Measurements from ENCODE around the gene HDAC11. TPM values are rescaled to one million over a fixed set of nuclear protein-coding genes. Genes with fewer than 3 reads are reported as not detected.
A peak's percentile ranks its signal among the peaks of the same experiment; 100 is the strongest.

The HDAC11 gene
- total RNA-seq, 1 donor from 2014 or later, result 15.2 TPM

DNA sequence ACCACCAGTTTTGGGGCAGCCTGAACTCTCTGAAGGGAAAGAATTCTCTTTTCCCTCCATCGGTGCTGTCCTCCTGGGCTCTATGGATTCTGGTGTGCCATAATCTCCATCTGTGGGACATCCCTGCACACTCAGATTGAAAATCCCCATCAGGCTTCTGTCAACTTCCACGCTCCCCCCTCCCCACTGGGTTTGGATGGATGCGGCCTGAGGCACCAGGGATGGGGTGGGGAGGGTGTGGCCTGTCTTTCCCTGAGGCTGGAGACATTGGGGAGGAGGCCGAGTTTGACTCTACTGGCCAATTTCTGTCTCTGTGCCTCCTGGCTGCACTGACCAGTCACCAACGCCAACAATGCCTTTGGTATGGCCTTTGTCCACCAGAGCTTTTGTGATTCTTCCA lies 52.5 kb downstream of the HDAC11 start:
- Mint-ChIP-seq H3K36me3 (ENCODE audit: low read depth) (no peaks in the 10 kb centered on the region), H3K9me3 (ENCODE audit: low read depth) (peaks cover 7% of the 10 kb centered on the region), H3K4me1 (ENCODE audit: low read depth) (peaks cover 49% of the 10 kb centered on the region), H3K4me3 (ENCODE audit: unreplicated experiment) (no peak overlapping the region), H3K27me3 (ENCODE audit: low read depth) (no peaks in the 10 kb centered on the region), H3K27ac (ENCODE audit: unreplicated experiment) (no peak overlapping the region)
- TF ChIP-seq, protein P1, sequence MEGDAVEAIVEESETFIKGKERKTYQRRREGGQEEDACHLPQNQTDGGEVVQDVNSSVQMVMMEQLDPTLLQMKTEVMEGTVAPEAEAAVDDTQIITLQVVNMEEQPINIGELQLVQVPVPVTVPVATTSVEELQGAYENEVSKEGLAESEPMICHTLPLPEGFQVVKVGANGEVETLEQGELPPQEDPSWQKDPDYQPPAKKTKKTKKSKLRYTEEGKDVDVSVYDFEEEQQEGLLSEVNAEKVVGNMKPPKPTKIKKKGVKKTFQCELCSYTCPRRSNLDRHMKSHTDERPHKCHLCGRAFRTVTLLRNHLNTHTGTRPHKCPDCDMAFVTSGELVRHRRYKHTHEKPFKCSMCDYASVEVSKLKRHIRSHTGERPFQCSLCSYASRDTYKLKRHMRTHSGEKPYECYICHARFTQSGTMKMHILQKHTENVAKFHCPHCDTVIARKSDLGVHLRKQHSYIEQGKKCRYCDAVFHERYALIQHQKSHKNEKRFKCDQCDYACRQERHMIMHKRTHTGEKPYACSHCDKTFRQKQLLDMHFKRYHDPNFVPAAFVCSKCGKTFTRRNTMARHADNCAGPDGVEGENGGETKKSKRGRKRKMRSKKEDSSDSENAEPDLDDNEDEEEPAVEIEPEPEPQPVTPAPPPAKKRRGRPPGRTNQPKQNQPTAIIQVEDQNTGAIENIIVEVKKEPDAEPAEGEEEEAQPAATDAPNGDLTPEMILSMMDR (IDR thresholded peaks at IDR 0.05), result no peak
- no peak for DNase-seq (ENCODE audit: low spot score)

DNA sequence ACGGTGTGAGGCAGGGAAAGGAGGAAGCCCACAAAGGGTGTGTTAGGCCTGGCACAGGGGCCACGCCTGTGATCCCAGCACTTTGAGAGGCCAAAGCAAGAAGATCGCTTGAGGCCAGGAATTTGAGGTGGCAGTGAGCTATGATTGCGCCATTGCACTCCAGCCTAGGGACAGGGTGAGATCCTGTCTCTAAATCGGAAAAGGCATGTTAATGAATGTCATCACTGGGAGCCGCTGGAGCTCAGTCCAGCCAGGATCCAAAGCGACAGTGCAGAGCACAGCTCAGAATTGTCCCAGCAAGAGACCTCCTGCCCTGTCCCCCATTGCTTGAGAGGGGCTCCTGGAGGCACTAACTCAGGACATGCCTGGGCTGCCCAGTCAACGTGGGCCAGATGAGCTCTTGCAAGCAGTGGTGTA lies 53.8 kb downstream of the HDAC11 start:
- peaks cover 51% of the 10 kb centered on the region for H3K4me1 Mint-ChIP-seq (ENCODE audit: low read depth)
- H3K4me3 Mint-ChIP-seq (ENCODE audit: unreplicated experiment), result no peak overlapping the region
- TF ChIP-seq, protein P1 (IDR thresholded peaks at IDR 0.05), result no peak
- DNase-seq (ENCODE audit: low spot score), result peak; percentile 58
- no peaks in the 10 kb centered on the region for H3K36me3 Mint-ChIP-seq (ENCODE audit: low read depth)
- H3K27me3 Mint-ChIP-seq (ENCODE audit: low read depth), result no peaks in the 10 kb centered on the region
- H3K27ac Mint-ChIP-seq (ENCODE audit: unreplicated experiment), result no peak overlapping the region
- H3K9me3 Mint-ChIP-seq (ENCODE audit: low read depth), result peaks cover 7% of the 10 kb centered on the region

DNA sequence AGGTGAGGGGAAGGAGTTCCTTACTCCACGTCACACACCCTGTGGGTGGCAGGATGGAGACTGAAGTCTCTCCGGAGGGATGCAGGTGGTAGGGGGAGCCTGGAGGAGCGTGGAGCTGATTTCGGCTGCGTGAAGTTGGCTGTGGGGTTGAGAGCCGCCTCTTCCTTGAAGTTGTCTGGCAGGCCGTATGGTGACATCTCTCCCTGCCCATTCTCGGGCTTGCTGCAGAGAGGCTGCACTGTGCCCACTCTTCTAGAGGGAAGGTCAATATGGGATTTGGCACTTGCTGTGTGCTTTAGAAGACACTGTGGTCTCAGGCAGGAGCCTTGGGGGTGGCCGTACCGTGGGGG lies 55.4 kb downstream of the HDAC11 start:
- Mint-ChIP-seq H3K27me3 (ENCODE audit: low read depth) (no peaks in the 10 kb centered on the region), H3K4me3 (ENCODE audit: unreplicated experiment) (no peak overlapping the region), H3K4me1 (ENCODE audit: low read depth) (peaks cover 66% of the 10 kb centered on the region), H3K36me3 (ENCODE audit: low read depth) (no peaks in the 10 kb centered on the region), H3K27ac (ENCODE audit: unreplicated experiment) (peak overlapping the region; percentile 30), H3K9me3 (ENCODE audit: low read depth) (peaks cover 7% of the 10 kb centered on the region)
- DNase-seq (ENCODE audit: low spot score), result no peak
- TF ChIP-seq, protein P1 (IDR thresholded peaks at IDR 0.05), result no peak

DNA sequence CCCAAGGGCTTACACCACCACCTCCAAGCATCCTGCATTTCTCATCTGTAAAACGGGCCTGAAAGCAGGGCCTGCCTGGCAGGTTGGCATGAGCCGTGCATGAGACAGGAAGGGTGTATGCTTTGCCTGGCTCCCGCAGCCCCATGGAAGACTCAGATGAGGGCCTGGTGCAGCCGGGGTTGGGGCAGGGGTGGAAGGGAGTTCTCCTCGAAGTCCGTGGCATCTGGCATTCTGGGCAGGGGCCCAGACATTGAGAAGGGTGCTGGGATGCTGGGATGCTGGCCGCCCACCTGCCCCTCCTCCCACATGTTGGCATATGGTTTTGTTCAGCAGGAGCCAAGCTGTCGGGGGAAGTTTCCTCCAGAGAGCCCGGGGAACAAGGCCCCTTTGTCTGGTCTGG lies 55.8 kb downstream of the HDAC11 start:
- H3K4me3 Mint-ChIP-seq (ENCODE audit: unreplicated experiment), result no peak overlapping the region
- TF ChIP-seq, protein P1 (IDR thresholded peaks at IDR 0.05), result no peak
- peaks cover 70% of the 10 kb centered on the region for H3K4me1 Mint-ChIP-seq (ENCODE audit: low read depth)
- no peaks in the 10 kb centered on the region for H3K27me3 Mint-ChIP-seq (ENCODE audit: low read depth)
- H3K36me3 Mint-ChIP-seq (ENCODE audit: low read depth), result no peaks in the 10 kb centered on the region
- DNase-seq (ENCODE audit: low spot score), result peak; percentile 85
- H3K9me3 Mint-ChIP-seq (ENCODE audit: low read depth), result peaks cover 7% of the 10 kb centered on the region
- H3K27ac Mint-ChIP-seq (ENCODE audit: unreplicated experiment), result peak overlapping the region; percentile 99

DNA sequence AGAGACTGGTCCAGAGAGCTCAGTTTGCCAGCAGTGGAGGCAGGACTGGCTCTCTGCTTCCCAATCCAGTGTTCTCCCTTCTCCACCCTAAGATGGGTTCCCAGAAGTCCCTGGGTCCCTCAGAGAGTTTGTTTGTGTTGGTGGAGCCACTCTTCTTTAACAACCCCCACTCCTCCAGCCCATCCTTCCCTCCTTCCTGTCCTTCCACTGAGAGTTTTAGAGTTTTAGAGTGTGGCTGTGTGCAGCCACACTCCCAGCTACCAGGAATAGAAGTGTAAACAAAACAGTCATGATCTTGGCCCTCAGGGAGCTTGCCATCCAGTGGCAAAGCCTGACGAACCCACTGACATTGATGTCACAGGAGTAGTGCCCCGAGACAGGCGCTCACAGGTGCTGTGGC lies 56.3 kb downstream of the HDAC11 start:
- H3K36me3 Mint-ChIP-seq (ENCODE audit: low read depth), result no peaks in the 10 kb centered on the region
- no peaks in the 10 kb centered on the region for H3K27me3 Mint-ChIP-seq (ENCODE audit: low read depth)
- H3K4me1 Mint-ChIP-seq (ENCODE audit: low read depth), result peaks cover 75% of the 10 kb centered on the region
- no peak overlapping the region for H3K4me3 Mint-ChIP-seq (ENCODE audit: unreplicated experiment)
- TF ChIP-seq, protein P1 (IDR thresholded peaks at IDR 0.05), result no peak
- no peak for DNase-seq (ENCODE audit: low spot score)
- peak overlapping the region; percentile 99 for H3K27ac Mint-ChIP-seq (ENCODE audit: unreplicated experiment)
- H3K9me3 Mint-ChIP-seq (ENCODE audit: low read depth), result peaks cover 7% of the 10 kb centered on the region

Measured in chondrocyte (in vitro differentiated cells).